ENCODE results near the gene CPED1.

- TF ChIP-seq TAF1 (IDR thresholded peaks at IDR 0.05; ENCODE audit: borderline replicate concordance, insufficient read depth, low read length) = no peak
- TF ChIP-seq POLR2AphosphoS5 (IDR thresholded peaks at IDR 0.05; ENCODE audit: low read depth, low read length) = no peak
- no peak for TF ChIP-seq FOXP2 (optimal IDR thresholded peaks at IDR 0.05; ENCODE audit: borderline replicate concordance, extremely low read depth, extremely low read length, insufficient read depth)
- TF ChIP-seq REST (IDR thresholded peaks at IDR 0.05; ENCODE audit: insufficient read depth in 1 of 2, low read depth in 2 of 2, low read length in 2 of 2) = no peak
- no peak for TF ChIP-seq SIN3A (IDR thresholded peaks at IDR 0.05; ENCODE audit: borderline replicate concordance, insufficient read depth, low read length)
Observed at GRCh38 chr7:121276313-121276712, 287.8 kb downstream of the CPED1 start.
